GM19324 (cell line): ENCODE measurements around the gene ARHGAP31.

Experiments
- ATAC-seq: cut with Tn5 transposase; IDR thresholded peaks from one replicate; pipeline ENCODE4 v1.9.1; 2021; ENCODE audit warnings: mild to moderate bottlenecking, moderate library complexity; ENCODE audit not compliant: unreplicated experiment, low FRiP score

Gene ARHGAP31

DNA sequence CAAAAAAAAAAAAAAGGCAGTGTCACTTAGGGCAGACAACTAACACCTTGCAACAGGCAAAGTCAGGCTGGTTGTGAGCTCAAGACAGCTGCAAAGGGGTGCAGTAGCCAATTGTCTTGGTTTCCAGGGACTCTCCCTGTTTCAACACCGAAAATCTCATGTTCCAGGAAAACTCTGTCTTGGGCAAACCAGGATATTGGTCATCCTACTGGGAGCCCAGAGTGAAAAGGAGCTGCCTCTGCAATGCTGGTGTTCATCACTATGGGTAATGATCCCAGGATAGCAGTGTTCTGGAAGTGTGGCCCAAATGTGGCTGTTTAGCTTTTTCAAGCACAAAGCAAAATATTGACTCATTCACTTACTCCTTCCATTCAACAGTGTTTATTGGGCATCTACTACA is 82.6 kb downstream of the ARHGAP31 start:
- ATAC-seq: no peak

DNA sequence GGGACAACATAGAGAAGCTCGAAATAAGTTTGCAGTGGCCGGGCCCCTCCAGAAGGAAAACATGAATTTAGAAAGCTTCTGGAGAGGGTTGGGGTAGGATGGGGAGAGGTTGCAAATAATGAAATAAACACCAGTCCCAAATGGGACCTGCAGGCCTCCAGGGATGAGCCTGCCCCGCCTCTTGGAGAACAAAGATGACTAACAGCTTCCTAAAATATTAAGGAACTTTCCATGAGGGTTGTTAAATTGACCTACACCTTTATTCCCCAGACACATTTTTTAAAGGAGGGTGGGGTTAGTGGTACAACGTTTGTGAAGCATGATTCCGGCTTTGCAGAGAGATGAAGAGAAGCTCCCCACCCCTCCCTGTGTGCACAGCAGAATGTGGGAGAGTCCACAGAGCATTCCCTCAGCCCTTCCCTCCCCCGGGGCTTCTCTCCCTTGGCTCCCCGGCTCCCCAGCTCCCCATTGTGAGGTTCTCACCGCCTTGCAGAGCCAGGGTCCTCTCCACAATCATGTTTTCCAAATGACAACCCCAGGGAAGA is 84.1 kb downstream of the ARHGAP31 start:
- ATAC-seq: no peak

DNA sequence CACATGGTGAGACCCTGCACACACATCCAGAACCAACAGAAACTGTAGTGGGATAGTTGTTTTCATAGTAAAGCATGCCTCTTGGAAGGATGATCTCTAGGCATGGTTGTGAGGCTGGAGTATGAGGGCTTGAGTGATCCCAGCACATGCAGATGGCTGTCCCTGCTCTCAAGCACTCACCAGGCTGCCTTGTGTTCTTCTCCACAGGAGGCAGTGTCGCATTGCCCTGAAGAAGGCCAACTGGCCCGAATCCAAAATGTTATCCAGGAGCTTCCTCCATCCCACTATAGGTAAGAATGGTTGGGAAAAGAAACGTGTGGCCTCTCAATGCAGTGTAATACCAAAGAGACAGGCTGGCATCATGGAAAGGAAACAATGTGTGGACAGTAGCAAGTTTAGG is 86.5 kb downstream of the ARHGAP31 start:
- ATAC-seq: no peak

DNA sequence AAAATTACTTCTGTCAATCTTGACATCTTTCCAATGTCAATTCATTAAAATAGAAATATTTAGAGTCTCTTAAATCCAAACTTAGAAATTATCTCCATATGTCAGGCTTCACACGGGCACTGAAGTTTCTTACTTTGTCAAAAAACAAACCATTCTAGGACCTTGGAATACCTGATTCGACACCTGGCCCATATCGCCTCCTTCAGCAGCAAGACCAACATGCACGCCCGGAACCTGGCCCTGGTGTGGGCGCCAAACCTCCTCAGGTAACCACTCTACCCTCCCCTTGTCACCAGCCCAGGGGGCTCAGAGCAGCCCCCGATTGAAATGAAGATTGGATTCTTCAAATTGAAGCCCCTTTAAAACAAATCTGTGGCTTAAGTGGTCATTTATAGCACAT is 88.0 kb downstream of the ARHGAP31 start:
- ATAC-seq: no peak

DNA sequence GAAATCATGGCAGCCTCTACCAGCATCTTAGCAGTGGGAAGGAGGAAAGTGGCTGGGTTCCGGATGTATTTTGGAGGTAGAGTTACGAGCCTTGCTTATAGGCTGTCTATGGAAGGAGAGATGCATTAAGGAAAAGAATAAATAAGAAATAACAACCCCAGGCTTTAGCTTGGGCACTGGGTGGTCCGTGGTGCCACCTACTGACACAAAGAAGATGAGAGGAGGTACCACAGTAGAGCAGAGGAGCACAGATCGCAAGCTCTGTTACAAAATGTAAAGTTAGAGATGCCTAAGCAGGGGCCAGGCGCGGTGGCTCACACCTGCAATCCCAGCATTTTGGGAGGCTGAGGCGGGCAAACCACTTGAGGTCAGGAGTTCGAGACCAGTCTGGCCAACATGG is 94.4 kb downstream of the ARHGAP31 start:
- ATAC-seq: no peak

DNA sequence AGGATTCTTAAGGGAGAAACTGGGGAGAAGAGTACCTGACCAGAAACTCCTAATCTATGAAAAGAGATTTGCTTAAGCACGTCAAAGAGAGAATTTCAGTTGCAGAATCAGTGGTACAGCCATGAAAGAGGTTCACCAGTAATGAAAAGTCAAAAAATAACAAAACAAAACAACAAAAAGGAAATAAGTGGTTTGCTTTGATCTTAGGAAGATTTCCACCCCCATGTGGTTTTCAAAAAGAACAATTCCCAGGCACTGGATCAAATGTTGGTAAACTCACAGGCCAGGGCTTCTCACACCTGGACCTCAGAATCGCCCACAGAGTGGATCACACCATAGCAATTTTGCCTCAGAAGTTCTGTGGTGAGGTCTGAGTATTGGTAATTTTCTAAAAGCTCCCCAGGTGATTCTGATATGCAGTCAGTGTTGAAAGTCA is 101.8 kb downstream of the ARHGAP31 start:
- peak; percentile 67 for ATAC-seq

DNA sequence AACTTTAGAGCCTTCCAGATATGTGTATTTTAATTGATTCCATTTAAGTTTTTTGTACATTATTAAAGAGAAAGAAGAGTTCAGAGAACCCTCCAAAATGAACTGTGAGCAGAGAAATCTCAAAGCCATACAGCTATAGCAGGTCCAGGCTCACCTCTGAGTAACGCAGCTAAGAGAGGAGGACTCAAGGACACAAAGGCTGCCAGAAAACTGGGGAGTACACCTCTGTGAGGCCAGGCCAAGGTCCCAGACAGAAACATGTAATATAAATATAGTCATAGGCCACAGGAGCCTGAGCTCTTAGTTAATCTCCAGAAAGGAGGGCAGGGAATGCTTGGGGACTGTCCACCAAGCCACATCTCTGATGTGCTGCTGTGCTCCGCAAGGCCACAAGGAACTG is 102.7 kb downstream of the ARHGAP31 start:
- no peak for ATAC-seq

DNA sequence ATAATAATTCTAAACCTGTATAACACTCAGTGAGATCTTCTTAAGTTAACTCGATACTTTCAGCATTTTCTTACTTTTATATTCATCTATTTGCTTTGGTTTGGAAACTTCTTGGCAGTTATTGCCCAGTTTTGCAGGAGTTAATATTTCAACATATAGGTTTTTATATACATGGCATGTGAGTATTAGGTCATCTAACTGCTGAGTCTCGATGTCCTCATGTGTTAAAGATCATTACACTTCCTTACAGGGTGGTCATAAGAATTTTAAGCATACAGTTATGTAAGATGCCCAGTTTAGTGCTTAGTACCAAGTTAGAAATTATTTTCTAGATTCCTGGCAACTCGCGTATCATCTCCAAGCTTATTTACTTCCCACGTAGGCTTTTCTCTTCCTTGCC is 106.3 kb downstream of the ARHGAP31 start:
- ATAC-seq: no peak

DNA sequence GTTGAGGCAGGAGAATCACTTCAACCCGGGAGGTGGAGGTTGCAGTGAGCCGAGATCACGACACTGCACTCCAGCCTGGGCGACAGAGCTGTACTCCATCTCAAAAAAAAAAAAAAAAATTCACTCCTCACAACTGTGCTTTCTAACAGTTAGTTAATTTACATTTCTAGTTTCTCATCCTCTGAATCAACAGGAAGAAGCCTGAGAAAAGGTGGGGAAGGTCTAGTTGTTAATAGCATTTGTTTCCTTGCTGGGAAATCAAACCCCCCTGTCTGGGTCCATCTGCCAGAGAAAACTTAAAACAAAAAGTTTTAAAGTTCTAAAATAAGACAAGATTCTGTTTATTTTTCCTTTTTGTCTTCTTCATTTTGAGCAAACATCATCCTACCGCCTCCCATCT is 106.9 kb downstream of the ARHGAP31 start:
- ATAC-seq: peak; percentile 62

DNA sequence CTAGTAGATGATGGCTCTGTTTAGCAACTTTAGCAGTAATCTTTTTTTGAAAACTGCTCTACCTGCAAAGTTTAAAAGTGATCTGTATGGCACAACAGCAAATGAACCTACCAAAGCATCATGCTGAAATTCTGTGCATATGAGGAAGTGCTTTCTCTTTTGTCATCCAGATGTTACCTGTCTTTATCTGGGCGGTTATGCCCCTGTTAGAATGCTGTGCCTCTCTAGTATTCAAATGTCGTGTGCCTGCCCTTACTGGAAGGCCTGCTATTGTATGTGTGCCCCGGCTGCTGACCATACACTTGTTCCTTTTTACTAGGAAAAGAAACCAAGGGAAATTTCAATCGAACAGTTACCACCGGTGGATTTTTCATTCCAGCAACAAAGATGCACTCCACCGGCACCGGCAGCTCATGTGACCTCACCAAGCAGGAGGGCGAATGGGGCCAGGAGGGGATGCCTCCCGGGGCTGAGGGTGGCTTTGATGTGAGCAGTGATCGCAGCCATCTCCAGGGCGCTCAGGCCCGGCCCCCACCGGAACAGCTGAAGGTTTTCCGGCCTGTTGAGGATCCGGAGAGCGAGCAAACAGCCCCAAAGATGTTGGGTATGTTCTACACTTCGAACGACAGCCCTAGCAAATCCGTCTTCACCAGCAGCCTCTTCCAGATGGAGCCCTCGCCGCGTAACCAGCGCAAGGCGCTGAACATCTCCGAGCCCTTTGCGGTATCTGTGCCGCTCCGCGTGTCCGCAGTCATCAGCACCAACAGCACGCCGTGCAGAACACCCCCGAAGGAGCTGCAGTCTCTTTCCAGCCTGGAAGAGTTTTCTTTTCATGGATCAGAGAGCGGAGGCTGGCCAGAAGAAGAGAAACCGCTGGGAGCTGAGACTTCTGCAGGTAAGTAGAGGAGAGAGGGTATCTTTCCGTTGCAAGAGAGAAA is 107.6 kb downstream of the ARHGAP31 start:
- ATAC-seq: peak; percentile 56

DNA sequence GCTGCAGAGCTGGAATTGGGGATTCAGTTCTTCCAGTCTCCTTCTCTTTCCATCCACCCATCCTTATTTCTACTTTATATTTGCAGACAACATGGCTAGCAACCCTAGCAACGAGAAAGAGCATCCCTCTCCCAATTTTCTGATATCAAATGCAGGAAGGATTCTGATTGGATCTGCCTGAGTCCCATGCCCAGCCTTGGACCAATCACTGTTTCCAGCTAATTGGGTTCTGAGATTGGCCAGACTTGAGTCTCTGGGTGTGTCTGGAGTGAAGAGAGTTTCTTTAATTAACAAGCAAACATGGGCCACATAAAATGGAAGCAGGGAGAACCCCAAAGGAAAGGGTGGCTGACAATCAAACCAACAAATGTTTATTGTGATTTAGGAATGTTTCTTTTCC is 108.6 kb downstream of the ARHGAP31 start:
- no peak for ATAC-seq

DNA sequence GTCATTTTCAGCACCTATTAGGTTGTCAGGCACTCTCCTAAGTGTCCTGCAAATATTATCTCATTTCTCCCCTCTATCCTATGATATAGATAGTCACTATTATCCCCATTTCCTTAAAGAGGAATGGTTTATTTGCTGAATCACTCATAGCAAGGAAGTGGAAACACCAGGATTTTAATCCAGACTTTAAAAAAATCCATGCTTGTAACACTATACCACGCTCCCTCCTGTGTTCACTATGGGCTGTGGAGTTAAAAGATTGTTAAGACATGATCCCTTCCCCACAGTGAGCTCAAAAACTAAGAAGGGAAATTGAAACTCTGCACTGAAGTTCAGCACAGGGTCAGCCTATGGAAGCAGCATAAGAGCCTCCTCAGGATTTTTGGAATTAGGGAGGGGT is 109.0 kb downstream of the ARHGAP31 start:
- ATAC-seq: no peak

DNA sequence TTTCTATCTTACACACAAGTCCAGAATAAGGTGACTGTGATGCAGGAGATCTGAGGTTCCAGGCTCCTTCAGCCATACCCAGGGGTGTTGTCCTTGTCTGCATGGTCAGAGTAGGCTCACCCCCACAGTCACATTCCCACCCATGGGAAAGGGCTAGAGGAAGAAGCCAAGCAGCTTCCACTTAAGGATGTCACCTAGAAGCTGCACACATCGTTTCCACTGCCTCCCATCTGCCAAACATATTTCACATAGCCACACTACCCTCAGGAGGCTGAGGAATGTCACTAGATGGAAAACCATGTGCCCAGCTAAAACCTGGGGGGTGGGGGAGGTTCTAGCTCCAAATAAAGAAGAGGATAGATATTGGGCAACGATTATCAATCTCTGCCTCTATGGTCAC is 111.1 kb downstream of the ARHGAP31 start:
- ATAC-seq: no peak

DNA sequence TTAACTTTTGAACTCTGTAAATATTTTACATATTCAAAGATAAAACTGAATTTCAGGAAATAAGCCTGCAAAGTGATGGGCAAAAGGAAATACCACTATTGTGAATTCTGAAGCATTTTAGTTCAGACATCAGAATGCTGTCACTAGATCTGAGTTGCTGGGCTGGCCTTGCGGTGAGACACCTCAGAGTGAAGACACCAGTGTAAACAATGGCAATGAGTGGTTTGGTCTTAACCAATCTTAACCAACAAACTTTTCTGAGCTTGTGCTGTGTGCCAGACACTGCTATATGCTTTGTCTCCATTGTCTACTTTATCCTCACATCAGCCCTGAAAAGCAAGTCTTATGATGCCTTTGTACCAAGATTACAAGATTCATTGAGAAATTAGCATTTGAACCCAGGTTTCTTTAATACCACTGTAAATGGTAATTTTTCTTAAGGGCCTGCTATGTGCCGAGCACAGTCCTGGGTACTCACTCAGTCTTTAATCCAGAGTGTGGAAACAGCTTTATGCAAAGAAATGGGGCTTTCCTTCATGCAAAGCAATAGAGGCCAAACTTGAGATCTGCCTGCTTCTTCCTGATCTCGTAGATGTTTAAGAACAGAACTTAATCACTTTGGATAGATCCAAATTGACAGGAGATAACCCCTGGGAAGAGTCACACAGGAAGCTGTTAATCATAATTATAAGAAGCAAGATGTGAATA is 114.2 kb downstream of the ARHGAP31 start:
- ATAC-seq: no peak

DNA sequence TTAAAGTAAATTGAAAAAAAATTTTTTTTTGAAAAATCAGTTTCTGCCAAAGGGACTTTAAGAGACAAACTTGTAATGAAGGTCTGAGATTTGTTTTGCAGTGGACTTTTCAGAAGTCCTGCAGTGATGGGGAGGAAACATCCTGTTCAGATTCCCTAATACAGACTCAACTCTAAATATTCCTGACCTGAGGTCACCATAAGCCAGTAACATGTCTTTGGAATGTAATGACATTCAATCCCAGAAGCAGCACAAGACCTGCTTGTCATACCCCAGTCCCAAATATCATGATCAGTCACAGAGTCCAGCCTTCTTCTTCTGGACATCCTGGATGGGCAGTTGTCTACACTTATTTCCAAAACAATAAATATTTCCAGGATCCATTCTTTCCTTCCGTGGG is 115.7 kb downstream of the ARHGAP31 start:
- no peak for ATAC-seq

DNA sequence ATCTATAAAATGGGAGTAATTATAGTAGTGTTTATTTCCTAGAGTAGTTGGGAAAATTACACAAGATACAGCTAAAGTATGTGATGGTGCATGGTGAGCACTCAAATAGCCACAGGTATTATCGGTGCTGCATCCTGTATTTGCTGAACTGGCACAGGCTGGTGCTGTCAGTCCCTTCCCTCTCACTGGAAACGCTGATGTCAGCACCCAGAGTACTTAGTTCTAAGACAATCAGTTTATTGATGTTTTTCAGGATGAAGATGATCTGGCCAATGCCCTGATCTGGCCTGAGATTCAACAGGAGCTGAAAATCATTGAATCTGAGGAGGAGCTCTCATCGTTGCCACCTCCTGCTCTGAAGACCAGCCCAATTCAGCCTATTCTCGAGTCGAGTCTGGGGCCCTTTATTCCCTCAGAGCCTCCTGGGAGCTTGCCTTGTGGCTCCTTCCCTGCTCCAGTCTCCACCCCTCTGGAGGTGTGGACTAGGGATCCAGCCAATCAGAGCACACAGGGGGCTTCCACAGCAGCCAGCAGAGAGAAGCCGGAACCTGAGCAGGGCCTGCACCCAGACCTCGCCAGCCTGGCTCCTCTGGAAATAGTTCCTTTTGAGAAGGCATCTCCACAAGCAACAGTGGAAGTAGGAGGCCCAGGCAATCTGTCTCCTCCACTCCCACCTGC is 119.6 kb downstream of the ARHGAP31 start:
- ATAC-seq: no peak

DNA sequence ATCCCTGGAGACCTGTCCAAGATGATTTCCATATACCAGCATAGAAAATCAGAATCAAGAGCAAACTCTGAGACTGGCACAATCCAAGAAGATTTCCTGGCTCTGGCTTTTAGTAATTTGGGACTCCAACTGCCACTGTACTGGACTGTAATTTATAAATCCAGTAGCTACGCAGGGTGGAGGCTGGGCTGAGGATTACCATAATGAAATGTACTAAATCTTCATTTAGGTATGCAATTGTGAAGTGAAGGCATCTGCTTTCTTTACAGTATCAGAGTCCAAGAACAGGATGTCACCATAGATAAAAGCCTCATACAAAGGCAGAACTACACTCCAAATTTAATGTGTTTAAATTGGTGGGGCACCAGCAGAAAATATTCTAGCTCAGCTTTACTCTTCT is 122.7 kb downstream of the ARHGAP31 start:
- no peak for ATAC-seq

DNA sequence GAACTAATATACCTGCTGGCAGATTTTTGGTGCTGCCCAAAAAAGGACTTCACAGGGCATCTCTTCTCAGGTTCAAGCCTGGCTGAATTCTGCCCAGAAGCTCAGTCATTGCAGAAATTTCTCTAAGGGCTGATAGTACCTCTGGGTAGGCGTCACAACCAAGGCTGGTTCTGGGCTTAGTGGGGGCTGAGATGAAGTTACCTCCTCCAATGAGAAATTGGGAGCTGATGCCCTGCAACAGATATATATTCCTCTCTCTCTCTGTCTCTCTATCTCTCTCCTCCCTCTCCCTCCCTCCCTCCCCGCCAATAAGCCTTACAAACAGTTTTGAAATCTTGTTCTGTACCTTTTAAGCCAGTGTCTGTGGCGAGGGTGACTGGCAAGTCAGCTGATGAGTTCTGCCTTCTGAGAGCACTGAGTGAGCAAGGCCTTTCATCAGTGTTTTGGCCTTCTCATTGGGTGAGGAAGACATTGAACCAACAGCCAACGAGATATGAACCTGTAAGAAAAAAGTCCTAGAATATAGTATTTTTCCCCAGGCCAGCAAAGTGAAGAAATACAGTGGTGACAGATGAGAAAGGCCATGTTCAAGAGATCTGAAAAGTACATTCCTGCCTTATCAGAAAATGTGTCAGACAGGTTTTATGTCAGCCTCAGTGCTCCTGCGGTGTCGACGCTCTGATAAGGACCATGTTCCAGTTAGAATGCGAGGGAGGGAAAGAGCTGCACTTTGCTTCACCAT is 123.8 kb downstream of the ARHGAP31 start:
- no peak for ATAC-seq

DNA sequence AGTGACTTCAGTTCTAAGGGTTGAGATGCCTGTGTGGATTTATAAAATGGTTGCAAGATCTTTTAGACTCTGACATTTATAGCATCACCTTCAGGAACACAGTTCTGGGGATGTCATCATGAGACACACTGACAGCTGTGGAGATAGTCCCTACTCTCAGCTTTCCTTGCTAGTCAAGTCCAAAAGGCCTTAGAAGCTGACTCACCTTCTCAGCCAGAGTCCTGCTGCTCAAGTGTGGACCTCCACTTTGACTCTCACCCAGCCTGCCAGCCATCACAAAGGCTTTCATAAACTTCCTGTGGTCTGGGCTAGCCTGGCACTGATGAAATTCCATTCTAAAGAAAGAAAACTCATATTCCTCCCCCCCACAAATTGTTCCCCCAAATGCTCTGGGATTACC is 124.5 kb downstream of the ARHGAP31 start:
- ATAC-seq: no peak

DNA sequence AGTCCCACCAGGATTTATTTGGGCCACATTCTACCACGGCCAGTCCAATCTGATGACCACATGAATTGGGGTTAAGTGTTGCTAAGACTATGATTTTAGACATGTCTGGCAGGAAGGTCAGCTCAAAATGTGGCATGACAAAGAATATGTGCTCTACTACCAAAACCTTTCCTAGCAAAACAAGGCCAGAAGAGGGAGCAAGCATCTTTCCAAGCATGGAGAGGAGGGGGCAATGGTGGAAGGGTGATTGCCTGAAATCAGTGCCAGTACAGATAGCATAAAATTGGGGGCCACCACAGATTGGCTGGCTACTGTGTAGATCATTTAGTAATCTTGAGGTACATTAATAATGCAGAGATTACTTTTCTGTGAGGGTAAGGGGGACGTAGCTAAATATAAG is 126.0 kb downstream of the ARHGAP31 start:
- no peak for ATAC-seq
